HepG2 (cell line): Measurements from ENCODE around the gene CDC42SE1. TPM values are rescaled to one million over a fixed set of nuclear protein-coding genes. Genes with fewer than 3 reads are reported as not detected.

Experiments
- ARID4A ChIP-seq: sonication (generic); formaldehyde crosslinking; IDR thresholded peaks from 2 replicates; pipeline ENCODE4 v1.5.0; 2020; ENCODE audit warnings: mild to moderate bottlenecking, missing genetic modification reagents, borderline replicate concordance
- CBFB ChIP-seq: sonication (generic); formaldehyde crosslinking; IDR thresholded peaks from 2 replicates; pipeline ENCODE4 v1.4.0; 2020; ENCODE audit warnings: missing genetic modification reagents
- DDIT3 ChIP-seq: sonication (generic); formaldehyde crosslinking; IDR thresholded peaks from 2 replicates; pipeline ENCODE4 v1.4.0; 2020; ENCODE audit warnings: mild to moderate bottlenecking, missing genetic modification reagents
- HES4 ChIP-seq: sonication (generic); formaldehyde crosslinking; IDR thresholded peaks from 2 replicates; pipeline ENCODE4 v1.9.0; 2021; ENCODE audit warnings: mild to moderate bottlenecking, missing genetic modification reagents, borderline replicate concordance
- KMT2B ChIP-seq: IDR thresholded peaks from 2 replicates; pipeline ENCODE4 v1.6.1; 2016; ENCODE audit warnings: missing genetic modification reagents, missing compliant biosample characterization
- NFE2L1 ChIP-seq: sonication (generic); formaldehyde crosslinking; IDR thresholded peaks from 2 replicates; pipeline ENCODE4 v1.4.0; 2020; ENCODE audit warnings: missing genetic modification reagents, mild to moderate bottlenecking, borderline replicate concordance
- SMARCE1 ChIP-seq: fragments of 450-650 bp; IDR thresholded peaks from 2 replicates; pipeline ENCODE4 v1.6.1; 2017; ENCODE audit warnings: borderline replicate concordance
- SMYD3 ChIP-seq: sonication (generic); formaldehyde crosslinking; IDR thresholded peaks from 2 replicates; pipeline ENCODE4 v1.8.1; 2023; ENCODE audit warnings: mild to moderate bottlenecking, missing genetic modification reagents
- THAP9 ChIP-seq: sonication (generic); formaldehyde crosslinking; IDR thresholded peaks from 2 replicates; pipeline ENCODE4; 2020; ENCODE audit warnings: missing genetic modification reagents, mild to moderate bottlenecking, borderline replicate concordance
- ZFP1 ChIP-seq: IDR thresholded peaks from 2 replicates; pipeline ENCODE4 v1.6.1; 2016
- ZHX1 ChIP-seq: sonication (generic); formaldehyde crosslinking; IDR thresholded peaks from 2 replicates; pipeline ENCODE4 v1.8.1; 2022; ENCODE audit warnings: low read depth, mild to moderate bottlenecking, missing genetic modification reagents
- ZNF331 ChIP-seq: sonication (generic); formaldehyde crosslinking; IDR thresholded peaks from 2 replicates; pipeline ENCODE4 v1.4.0; 2020; ENCODE audit warnings: missing genetic modification reagents
- ZNF333 ChIP-seq: sonication (generic); formaldehyde crosslinking; IDR thresholded peaks from 2 replicates; pipeline ENCODE4 v1.4.0; 2020; ENCODE audit warnings: mild to moderate bottlenecking, missing genetic modification reagents, borderline replicate concordance
- ZNF558 ChIP-seq: sonication (generic); formaldehyde crosslinking; IDR thresholded peaks from 2 replicates; pipeline ENCODE4 v1.9.0; 2022; ENCODE audit warnings: mild to moderate bottlenecking, missing genetic modification reagents, borderline replicate concordance
- ZNF597 ChIP-seq: sonication (generic); formaldehyde crosslinking; IDR thresholded peaks from 2 replicates; pipeline ENCODE4 v1.5.0; 2020; ENCODE audit warnings: missing genetic modification reagents
- ZNF782 ChIP-seq: sonication (generic); formaldehyde crosslinking; IDR thresholded peaks from 2 replicates; pipeline ENCODE4 v1.4.0; 2020; ENCODE audit warnings: missing genetic modification reagents, mild to moderate bottlenecking, borderline replicate concordance
- polyA plus RNA-seq, 8 experiments: library from polyadenylated mRNA; depleted of rRNA in 3 of 8; stranded (reverse) in 7 of 8; unstranded in 1 of 8; fragments of >200 nt; fragmentation: Illumina TruSeq in 4 of 8; extraction: Trizol in 4 of 8; gene quantifications; 2 replicates each; pipeline versions ENCODE4 v1.2.1 to v1.2.3, GENCODE V29; 2011 to 2016; ENCODE audit warnings: low read depth in 4 of 8, missing spikeins in 1 of 8, mixed read lengths in 1 of 8; ENCODE audit not compliant: insufficient read depth in 1 of 8
- total RNA-seq, 5 experiments: library from RNA; depleted of rRNA; stranded (reverse); fragments of >200 nt; fragmentation: Illumina TruSeq; extraction: Trizol; gene quantifications; 2 replicates each; pipeline ENCODE4 v1.2.3, GENCODE V29; 2016; ENCODE audit warnings: low read depth in 1 of 5

Gene CDC42SE1
- total and polyA plus RNA-seq, 2 of the 13 experiments (the other 11 are each of a cell fraction or from before 2014, with no cell fraction given) = 17.6 to 17.9 TPM

GRCh38 chr1:151059109-151060006, at the start of gene CDC42SE1 (continued):
- TF ChIP-seq CBFB (CRISPR knock-in tag) = peak; percentile 66; the same call in 1 of the 2 replicates
- no peak for TF ChIP-seq SMYD3 (CRISPR knock-in tag)
- no peak for TF ChIP-seq DDIT3 (CRISPR knock-in tag)
- TF ChIP-seq ZNF782 (CRISPR knock-in tag) = no peak
- no peak for TF ChIP-seq SMARCE1
- peak; percentile 75 for TF ChIP-seq HES4
- peak; percentile 72; the same call in 1 of the 2 replicates for TF ChIP-seq ZFP1 (CRISPR knock-in tag)
- peak; percentile 80; the same call in 1 of the 2 replicates for TF ChIP-seq ARID4A (CRISPR knock-in tag)
- TF ChIP-seq ZNF597 = no peak
- TF ChIP-seq ZHX1 (CRISPR knock-in tag) = peak; percentile 51; the same call in 1 of the 2 replicates
- TF ChIP-seq NFE2L1 (CRISPR knock-in tag) = 0 out of 2 replicates have a peak, but pooled peaks have one; percentile 41
- TF ChIP-seq THAP9 (CRISPR knock-in tag) = peak; percentile 74
- no peak for TF ChIP-seq ZNF333 (CRISPR knock-in tag)
- TF ChIP-seq KMT2B (CRISPR knock-in tag) = peak; percentile 66
- peak; percentile 87 for TF ChIP-seq ZNF331 (CRISPR knock-in tag)
- TF ChIP-seq ZNF558 = peak; percentile 80; the same call in 1 of the 2 replicates
